CD4-positive, alpha-beta T cell (primary cell): ENCODE results near the gene PVALB. TPM values are rescaled to one million over a fixed set of nuclear protein-coding genes. Genes with fewer than 3 reads are reported as not detected.

ENCODE experiments used
- ATAC-seq: fragments of 200-7000 bp; cut with Tn5 transposase; one replicate; pipeline ENCODE4 v1.10.0; 2022; ENCODE audit warnings: mild to moderate bottlenecking; ENCODE audit not compliant: poor library complexity
- CTCF ChIA-PET: fragments of 350-600 bp; sonication (Branson Sonifier 250); formaldehyde crosslinking; loops from one replicate; lab custom pipeline; 2021; ENCODE audit warnings: antibody characterized with exemption, inconsistent platforms; lab: Charles Lee
- POLR2A ChIA-PET: fragments of 350-600 bp; sonication (Branson Sonifier 250); formaldehyde crosslinking; loops from one replicate; lab custom pipeline; 2021; ENCODE audit warnings: antibody characterized with exemption, inconsistent platforms; lab: Charles Lee
- DNase-seq, 14 experiments: peaks; one replicate each; pipeline ENCODE4 v3.0.0-alpha.2; 2013 to 2020; ENCODE audit warnings: mixed read lengths in 2 of 14
- H3K27ac ChIP-seq, 2 donors: one replicate each; pipeline versions ENCODE4 v1.5.1 to v1.7.0; 2013; ENCODE audit warnings: low read length in 2 of 2, low read depth in 1 of 2, mild to moderate bottlenecking in 1 of 2
- H3K27me3 ChIP-seq, 2 experiments: 1 replicate in 1 of 2; 2 replicates in 1 of 2; pipeline versions ENCODE4 v1.6.1 to v1.7.0; 2013; ENCODE audit warnings: low read length in 2 of 2, control low read depth in 1 of 2, mild to moderate bottlenecking in 1 of 2, moderate library complexity in 1 of 2; ENCODE audit not compliant: insufficient read depth in 2 of 2, control insufficient read depth in 1 of 2
- H3K36me3 ChIP-seq: one replicate; pipeline ENCODE4 v1.6.1; 2013; ENCODE audit warnings: low read length, control low read depth; ENCODE audit not compliant: insufficient read depth
- H3K4me1 ChIP-seq: one replicate; pipeline ENCODE4 v1.6.1; 2013; ENCODE audit warnings: low read length, control low read depth; ENCODE audit not compliant: insufficient read depth
- H3K4me3 ChIP-seq: one replicate; pipeline ENCODE4 v1.5.1; 2013; ENCODE audit warnings: mild to moderate bottlenecking, low read length, moderate library complexity
- H3K9me3 ChIP-seq, 2 experiments: 1 replicate in 1 of 2; 2 replicates in 1 of 2; pipeline versions ENCODE4 v1.6.1 to v1.7.0; 2013; ENCODE audit warnings: low read length in 2 of 2, mild to moderate bottlenecking in 2 of 2, control low read depth in 1 of 2, moderate library complexity in 1 of 2; ENCODE audit not compliant: control insufficient read depth in 1 of 2, insufficient read depth in 1 of 2
- H3K27ac Mint-ChIP-seq: one replicate; pipeline ENCODE4 v1.8.0; 2020; ENCODE audit warnings: mixed read lengths
- H3K27me3 Mint-ChIP-seq: one replicate; pipeline ENCODE4 v1.8.0; 2021; ENCODE audit warnings: mixed read lengths
- H3K36me3 Mint-ChIP-seq: one replicate; pipeline ENCODE4 v1.8.0; 2021; ENCODE audit warnings: low read depth, mixed read lengths
- H3K4me1 Mint-ChIP-seq: one replicate; pipeline ENCODE4 v1.8.0; 2021; ENCODE audit warnings: low read depth, mixed read lengths
- H3K4me3 Mint-ChIP-seq: one replicate; pipeline ENCODE4 v1.8.0; 2020; ENCODE audit warnings: mild to moderate bottlenecking, mixed read lengths
- H3K9me3 Mint-ChIP-seq: one replicate; pipeline ENCODE4 v1.8.0; 2020; ENCODE audit warnings: mixed read lengths
- CTCF ChIP-seq: fragments of 200-600 bp; IDR thresholded peaks from one replicate; pipeline ENCODE4 v1.8.0; 2022; ENCODE audit warnings: antibody characterized with exemption, mild to moderate bottlenecking
- intact Hi-C, 2 experiments: fragments of 100-400 bp; cut with DNase I in 1 of 2; cut with micrococcal nuclease in 1 of 2; formaldehyde crosslinking; loops; one replicate each; pipeline versions ENCODE4 v1.15.1 to v1.9.0; 2023 to 2025; cut with DNase I, micrococcal nuclease
- total RNA-seq, 174 experiments: library from RNA in 2 of 174; stranded (reverse) in 2 of 174; gene quantifications; one replicate each; pipeline ENCODE4 v1.2.3 and lab custom pipeline; 2021 to 2026

PVALB gene
- total RNA-seq, 2 experiments from 2014 or later = not detected

- H3K4me1 ChIP-seq = no peaks in the 10 kb centered on the region
- H3K36me3 Mint-ChIP-seq = no peaks in the 10 kb centered on the region
- no peaks in the 10 kb centered on the region for H3K36me3 ChIP-seq
- H3K27me3 ChIP-seq = peaks cover 14 to 20% of the 10 kb centered on the region in 2 experiments
- H3K4me1 Mint-ChIP-seq = peaks cover 3% of the 10 kb centered on the region
- CTCF ChIA-PET = no interaction called here
- DNase-seq (no peak), ATAC-seq (no peak)
- TF ChIP-seq CTCF = no peak
- H3K27ac ChIP-seq = no peak overlapping the region
- H3K9me3 ChIP-seq = peaks cover 0 to 7% of the 10 kb centered on the region in 2 experiments
- no peak overlapping the region for H3K4me3 Mint-ChIP-seq
- POLR2A ChIA-PET = no interaction called here
- peaks cover 57% of the 10 kb centered on the region for H3K27me3 Mint-ChIP-seq
- no peak overlapping the region for H3K27ac Mint-ChIP-seq
- no peak overlapping the region for H3K4me3 ChIP-seq
- no peaks in the 10 kb centered on the region for H3K9me3 Mint-ChIP-seq
- intact Hi-C loops = no loop called here
Measured at GRCh38 chr22:36822581-36822980, 5.7 kb upstream of the PVALB start.

- DNase-seq (no peak), ATAC-seq (no peak)
- Mint-ChIP-seq H3K27ac (no peak overlapping the region), H3K9me3 (no peaks in the 10 kb centered on the region), H3K36me3 (no peaks in the 10 kb centered on the region), H3K4me3 (no peak overlapping the region), H3K4me1 (peaks cover 7% of the 10 kb centered on the region), H3K27me3 (peaks cover 75% of the 10 kb centered on the region)
- intact Hi-C loops = no loop called here
- H3K27ac ChIP-seq = no peak overlapping the region
- POLR2A ChIA-PET = no interaction called here
- no peak for TF ChIP-seq CTCF
- peaks cover 37 to 55% of the 10 kb centered on the region in 2 experiments for H3K27me3 ChIP-seq
- no peak overlapping the region for H3K4me3 ChIP-seq
- peaks cover 0 to 7% of the 10 kb centered on the region in 2 experiments for H3K9me3 ChIP-seq
- CTCF ChIA-PET = no interaction called here
- peaks cover 12% of the 10 kb centered on the region for H3K4me1 ChIP-seq
- H3K36me3 ChIP-seq = no peaks in the 10 kb centered on the region
Measured at GRCh38 chr22:36819112-36819511, 2.3 kb upstream of the PVALB start.

- peaks cover 12% of the 10 kb centered on the region for H3K4me1 ChIP-seq
- intact Hi-C loops = no loop called here
- peaks cover 37 to 62% of the 10 kb centered on the region in 2 experiments for H3K27me3 ChIP-seq
- no peak for TF ChIP-seq CTCF
- ChIA-PET CTCF (no interaction called here), POLR2A (no interaction called here)
- Mint-ChIP-seq H3K36me3 (no peaks in the 10 kb centered on the region), H3K4me1 (peaks cover 7% of the 10 kb centered on the region), H3K27me3 (peaks cover 82% of the 10 kb centered on the region), H3K9me3 (no peaks in the 10 kb centered on the region), H3K27ac (no peak overlapping the region), H3K4me3 (no peak overlapping the region)
- ATAC-seq (no peak), DNase-seq (no peak)
- H3K27ac ChIP-seq = no peak overlapping the region
- H3K9me3 ChIP-seq = peaks cover 0 to 7% of the 10 kb centered on the region in 2 experiments
- H3K36me3 ChIP-seq = no peaks in the 10 kb centered on the region
- H3K4me3 ChIP-seq = no peak overlapping the region
Measured at GRCh38 chr22:36818010-36818642, 1.3 kb upstream of the PVALB start.
